Measurements from ENCODE around the gene ZNF10.

Gene ZNF10

DNA sequence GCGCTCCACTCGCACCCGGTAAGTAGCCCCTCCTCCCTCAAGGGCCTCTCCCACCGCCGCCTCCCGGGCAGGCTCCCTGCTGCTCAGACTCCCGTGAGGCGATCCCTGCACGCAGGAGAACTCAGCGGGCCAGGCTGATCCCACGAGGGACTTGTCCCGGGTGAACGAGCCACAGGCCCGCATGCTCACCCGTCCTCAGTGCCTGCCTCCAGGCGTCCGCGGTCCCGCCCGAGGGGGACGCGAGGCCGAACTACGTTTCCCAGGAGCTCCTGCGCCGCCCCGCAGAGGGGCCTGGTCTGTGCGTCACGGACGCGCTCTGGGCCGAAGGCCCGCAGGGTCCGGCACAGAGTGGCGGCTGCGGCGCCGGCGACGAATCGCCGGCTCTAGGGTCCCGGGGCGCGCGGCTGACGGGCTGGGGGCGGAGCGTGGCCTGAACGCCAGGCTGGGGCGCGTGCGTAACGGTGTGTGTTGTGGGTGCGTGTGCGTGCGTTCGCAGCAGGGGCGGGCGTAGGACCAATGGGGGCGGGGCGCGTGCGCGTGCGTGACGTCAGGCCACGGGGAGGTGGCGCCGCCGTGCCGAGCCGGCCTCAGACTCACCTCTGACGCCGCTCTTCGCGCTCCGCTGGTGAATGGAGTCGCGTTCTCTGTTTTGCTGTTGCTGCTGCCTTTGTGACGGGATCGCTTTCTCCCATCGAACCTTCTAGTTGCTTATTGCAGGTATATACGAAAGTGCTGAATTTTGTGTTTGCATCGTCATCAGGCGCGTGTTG is at the start of gene ZNF10, which contains the start of gene ZNF891:
Gene ZNF10, plus strand, starts transcription at position 590 of the 770 bp plus-strand sequence. CDS start 13,866 bp downstream, outside the sequence.
Gene ZNF891, minus strand, starts transcription at position 237 of the 770 bp plus-strand sequence. CDS start 8,356 bp downstream, outside the sequence.
- DNase-seq (ENCODE audit: low spot score) = peak; percentile 97

DNA sequence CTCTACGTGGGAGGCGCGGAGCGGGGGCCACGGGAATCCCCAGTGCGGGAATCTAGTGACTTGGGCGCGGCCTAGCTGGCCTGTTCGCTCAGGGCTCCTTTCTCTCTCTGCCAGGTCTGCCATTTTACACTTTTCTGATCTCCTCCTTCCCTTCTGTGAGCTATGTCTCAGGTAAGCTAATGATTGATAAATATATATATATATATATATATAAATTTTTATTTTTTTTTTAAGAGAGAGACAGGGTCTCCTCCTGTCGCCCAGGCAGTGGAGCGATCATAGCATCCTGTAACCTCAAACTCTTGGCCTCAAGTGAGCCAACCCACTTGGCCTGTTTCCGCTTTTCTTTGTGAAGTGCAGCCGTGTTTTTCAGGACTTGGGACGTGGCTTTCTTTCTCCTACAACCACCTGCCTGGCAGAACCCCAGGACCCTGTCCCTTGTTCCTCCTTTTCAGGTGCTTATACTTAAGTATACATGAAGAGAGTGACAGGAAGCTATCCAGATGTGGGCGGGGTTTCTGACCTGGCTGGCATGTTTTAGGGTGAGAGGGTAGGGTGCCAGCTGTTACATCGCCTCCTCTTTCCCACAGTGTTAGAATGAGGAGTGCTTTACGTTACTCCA is 49.2 kb upstream of the ZNF10 start:
- peak; percentile 70 for DNase-seq (ENCODE audit: low spot score)

DNA sequence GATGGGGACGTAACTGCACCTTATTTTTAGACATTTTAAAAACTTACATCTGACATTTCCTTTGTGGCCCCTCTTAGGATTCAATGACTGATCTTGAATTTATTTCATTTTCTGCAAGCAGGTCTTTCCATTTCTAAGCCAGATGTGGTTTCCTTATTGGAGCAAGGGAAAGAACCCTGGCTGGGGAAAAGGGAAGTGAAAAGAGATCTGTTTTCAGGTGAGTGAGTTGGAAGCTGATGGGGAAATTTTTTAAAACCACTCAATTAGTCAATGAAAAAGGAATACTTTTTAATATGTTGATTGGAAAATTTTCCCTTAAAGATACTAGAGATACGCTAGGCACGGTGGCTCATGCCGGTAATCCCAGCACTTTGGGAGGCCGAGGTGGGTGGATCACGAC is 47.1 kb upstream of the ZNF10 start:
- no peak for DNase-seq (ENCODE audit: low spot score)

DNA sequence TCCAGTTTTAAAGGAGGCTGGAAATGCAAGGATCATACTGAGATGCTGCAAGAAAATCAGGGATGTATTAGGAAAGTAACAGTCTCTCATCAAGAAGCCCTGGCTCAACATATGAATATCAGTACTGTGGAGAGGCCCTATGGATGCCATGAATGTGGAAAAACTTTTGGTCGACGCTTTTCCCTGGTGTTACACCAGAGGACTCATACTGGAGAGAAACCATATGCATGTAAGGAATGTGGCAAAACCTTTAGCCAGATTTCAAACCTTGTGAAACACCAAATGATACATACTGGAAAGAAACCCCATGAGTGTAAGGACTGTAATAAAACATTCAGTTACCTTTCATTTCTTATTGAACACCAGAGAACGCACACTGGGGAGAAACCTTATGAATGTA is 24.8 kb upstream of the ZNF10 start:
- no peak for DNase-seq (ENCODE audit: low spot score)

DNA sequence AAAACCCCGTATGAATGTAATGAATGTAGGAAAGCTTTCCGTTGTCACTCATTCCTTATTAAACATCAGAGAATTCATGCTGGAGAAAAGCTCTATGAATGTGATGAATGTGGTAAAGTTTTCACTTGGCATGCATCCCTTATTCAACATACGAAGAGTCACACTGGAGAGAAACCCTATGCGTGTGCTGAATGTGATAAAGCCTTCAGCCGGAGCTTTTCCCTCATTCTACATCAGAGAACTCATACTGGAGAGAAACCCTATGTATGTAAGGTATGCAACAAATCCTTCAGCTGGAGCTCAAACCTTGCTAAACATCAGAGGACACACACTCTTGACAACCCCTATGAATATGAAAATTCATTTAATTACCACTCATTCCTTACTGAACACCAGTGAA is 24.2 kb upstream of the ZNF10 start:
- DNase-seq (ENCODE audit: low spot score) = no peak

DNA sequence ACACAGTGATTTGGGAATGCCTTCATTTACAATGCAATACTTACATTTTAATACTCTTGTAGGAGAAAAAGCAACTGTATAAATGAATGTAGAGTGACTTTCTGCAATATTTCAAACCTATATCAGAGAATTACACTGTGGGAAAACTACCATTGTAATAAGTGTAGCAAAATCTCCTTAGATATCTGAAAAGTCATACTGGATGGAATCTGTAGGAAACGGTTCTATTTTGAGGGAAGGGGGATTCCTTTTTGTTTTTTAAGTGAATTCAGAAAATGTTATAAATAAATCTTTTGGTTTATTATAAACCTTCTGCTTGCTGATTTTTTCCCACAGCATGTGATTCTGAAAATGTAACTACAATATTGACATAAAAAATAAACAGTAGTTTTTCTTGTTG is 23.3 kb upstream of the ZNF10 start:
- DNase-seq (ENCODE audit: low spot score) = no peak

- no peak for DNase-seq (ENCODE audit: low spot score)
Measured at GRCh38 chr12:133108150-133108549, 22.3 kb upstream of the ZNF10 start.

DNA sequence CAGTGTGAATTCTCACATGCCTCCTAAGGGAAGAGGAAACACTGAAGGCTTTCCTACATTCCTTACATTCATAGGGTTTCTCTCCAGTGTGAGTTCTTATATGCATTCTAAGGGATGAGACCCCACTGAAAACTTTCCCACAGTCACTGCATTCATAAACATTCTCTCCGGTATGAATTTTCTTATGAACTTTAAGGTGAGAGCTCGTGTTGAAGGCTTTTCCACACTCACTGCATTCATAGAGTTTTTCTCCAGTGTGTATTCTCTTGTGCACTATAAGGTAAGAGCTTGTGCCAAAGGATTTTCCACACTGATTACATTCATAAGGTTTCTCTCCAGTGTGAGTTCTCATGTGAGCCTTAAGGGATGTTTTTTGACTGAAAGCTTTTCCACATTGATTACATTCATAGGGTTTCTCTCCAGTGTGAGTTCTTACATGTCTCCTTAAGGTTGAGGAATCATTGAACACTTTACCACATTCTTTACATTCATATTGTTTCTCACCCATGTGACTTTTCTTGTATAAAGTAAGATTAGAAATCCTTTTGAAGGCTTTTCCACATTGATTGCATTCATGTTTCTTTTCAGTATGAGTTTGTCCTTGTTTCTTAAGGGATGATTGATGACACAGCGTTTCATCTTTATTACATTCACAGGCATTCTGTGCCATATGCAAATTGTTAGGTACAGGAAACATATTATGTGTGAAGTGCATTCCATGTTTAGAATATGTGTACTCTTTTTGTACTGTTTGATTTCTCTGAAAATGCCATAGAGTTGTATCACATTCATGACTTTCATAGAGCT is 9.8 kb upstream of the ZNF10 start:
- no peak for DNase-seq (ENCODE audit: low spot score)

DNA sequence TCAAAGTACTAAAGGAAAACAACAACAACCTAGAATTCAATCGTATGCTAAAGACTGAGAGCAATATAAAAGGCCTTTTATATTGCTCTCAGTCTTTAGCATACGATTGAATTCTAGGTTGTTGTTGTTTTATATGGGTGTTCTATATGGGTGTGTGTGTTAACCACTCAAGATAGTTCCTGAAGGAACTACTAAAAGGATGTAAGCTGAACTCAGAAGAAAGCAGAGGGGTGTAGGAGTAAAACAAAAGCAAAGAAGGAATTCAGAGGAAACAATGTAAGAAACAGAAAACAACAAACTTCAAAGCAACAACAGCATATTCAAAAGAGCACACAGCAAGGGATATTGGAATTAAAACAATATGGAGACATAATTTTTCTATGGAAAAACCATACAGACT is 5.8 kb upstream of the ZNF10 start:
- no peak for DNase-seq (ENCODE audit: low spot score)

DNA sequence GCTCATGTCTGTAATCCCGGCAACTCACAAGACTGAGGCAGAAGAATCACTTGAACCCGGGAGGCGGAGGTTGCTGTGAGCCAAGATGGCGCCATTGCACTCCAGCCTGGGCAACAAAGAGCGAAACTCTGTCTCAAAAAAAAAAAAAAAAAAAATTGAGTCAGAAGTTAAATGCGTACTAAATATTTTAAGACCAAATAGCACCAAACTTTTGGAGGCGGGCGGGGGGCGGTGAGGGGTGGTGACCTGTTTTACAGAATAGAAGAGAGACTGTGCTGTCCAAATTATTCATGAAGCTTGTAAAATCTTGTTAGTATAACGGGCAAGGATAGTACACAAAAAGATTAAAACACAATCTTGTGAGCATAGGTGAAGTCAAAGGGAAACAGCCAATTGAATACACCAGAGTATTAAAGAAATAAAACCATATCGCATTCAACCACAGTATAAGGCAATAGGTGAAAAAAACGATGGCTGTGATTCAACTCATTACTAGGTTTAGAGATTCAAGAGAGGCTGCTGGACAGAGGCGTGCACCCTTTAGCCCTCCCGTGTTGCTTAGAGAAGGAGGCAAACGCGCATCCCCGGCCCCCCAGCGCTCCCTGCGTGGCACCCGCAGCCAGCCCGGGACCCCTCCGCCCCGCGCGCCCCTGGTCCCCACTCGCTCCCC is 924 bp upstream of the ZNF10 start:
- peak; percentile 75 for DNase-seq (ENCODE audit: low spot score)

GRCh38 chr12:133130808-133131128 is 341 bp downstream of the ZNF10 start:
- DNase-seq (ENCODE audit: low spot score) = no peak

DNA sequence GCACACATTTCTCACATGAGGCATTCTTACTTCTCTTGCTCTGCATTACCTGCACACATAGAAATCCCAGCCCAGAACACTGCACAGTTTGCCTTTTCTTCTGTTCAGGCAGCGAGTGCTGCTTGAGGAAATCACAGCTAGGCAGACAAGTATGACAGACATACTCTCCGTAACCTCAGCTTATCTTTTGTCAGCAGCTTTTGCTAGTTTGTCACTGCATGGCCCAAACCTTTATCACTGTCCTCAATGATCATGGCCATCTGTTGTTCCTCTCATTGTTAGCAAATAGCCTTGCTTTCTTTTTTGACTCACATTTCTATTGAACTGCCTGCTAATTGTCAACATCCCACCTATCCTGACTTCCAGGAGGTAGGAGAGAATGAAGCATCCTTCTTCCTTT is 5.3 kb downstream of the ZNF10 start:
- DNase-seq (ENCODE audit: low spot score) = no peak

GRCh38 chr12:133145981-133146380 is 15.6 kb downstream of the ZNF10 start:
- no peak for DNase-seq (ENCODE audit: low spot score)

DNA sequence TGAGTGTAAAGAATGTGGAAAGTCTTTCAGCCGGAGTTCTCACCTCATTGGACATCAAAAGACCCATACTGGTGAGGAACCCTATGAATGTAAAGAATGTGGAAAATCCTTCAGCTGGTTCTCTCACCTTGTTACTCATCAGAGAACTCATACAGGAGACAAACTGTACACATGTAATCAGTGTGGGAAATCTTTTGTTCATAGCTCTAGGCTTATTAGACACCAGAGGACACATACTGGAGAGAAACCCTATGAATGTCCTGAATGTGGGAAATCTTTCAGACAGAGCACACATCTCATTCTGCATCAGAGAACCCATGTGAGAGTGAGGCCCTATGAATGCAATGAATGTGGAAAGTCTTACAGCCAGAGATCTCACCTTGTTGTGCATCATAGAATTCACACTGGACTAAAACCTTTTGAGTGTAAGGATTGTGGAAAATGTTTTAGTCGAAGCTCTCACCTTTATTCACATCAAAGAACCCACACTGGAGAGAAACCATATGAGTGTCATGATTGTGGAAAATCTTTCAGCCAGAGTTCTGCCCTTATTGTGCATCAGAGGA is 25.8 kb downstream of the ZNF10 start:
- DNase-seq (ENCODE audit: low spot score) = peak; percentile 30

DNA sequence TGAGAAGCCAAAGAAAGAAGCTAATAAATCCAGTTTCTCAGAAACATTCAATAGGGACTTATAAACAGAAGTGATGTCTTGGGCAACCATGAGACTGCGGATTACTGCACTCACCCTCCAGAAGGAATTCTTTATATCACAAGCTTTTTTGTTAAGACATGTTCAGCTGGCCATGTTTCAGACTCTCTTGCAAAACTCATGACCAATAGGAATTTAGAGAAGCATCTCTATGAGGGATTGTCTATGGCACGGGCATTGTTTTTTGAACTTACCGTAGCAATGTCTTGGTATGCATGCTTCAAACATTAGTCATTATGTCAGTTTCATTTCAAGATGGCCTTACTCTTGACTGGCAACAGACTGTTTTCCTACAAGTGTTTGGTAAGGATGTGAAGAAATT is 35.3 kb downstream of the ZNF10 start:
- peak; percentile 20 for DNase-seq (ENCODE audit: low spot score)

- DNase-seq (ENCODE audit: low spot score) = no peak
Measured at GRCh38 chr12:133172491-133172890, 42.1 kb downstream of the ZNF10 start.

DNA sequence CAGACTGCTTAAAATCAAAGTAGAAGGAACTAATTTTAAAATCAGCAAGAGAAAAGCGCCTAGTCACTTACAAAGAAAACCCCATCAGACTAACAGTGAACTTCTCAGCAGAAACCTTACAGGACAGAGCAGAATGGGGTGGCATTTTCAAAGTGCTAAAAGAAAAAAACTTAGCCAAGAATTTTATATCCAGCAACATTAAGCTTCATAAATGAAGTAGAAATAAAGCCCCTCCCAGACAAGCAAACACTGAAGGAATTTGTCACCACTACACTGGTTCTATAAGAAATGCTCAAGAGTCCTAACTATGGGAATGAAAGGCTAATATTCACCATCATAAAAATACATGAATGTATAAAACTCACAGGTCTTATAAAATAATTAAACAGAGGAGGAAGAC is 44.5 kb downstream of the ZNF10 start:
- no peak for DNase-seq (ENCODE audit: low spot score)

DNA sequence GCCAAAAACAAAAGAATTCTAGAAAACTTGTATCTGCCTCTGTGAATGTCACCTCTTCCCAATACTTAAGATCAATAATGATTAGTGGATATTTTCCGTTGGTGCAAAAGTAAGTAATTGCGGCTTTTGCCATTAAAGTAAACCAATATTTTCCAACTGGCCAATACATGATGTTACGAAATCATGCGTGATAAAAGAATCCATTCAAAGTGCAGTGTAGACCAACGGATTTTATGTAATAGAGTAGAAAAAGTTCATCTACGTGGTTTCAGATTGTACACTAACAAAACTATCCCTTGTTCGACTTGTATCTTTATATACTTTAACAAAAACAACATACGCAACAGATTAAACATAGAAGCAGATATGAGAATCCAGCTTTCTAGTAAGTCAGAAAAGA is 50.2 kb downstream of the ZNF10 start:
- no peak for DNase-seq (ENCODE audit: low spot score)

DNA sequence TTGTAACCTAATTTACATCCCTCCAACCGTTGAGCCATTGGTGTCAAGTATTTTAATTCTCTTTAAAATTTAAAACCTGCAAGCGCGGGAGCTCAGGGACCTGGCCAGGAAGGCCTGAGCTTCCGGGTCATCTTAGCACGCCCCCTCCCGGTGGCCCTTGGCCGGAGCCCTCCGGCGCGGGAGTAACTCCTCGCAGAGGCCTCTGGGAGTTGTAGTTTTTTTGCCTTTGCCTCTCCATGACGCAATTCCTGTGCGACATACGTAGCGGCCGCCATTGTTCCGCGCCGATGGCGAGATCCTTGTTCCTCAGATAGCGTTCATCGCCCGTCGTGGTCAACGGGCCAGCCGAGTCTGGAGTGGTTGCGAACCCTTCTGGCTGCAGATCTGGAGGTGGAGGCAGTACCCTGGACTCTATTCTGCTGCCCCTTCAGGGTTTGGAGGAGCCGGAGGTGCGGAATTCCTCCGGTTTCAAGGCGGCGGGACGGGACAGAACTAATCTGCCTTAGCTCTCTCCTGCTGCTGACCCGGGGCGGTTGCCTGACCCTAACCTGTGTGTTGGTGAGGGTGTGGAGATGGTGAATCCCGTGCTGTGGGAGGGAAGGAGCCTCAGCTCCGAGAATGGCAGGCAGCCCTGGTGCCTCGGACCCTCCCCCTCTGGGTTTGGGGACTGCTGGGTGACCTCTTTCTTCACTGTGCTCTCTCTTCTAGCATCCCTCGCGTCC is 51.0 kb downstream of the ZNF10 start, which contains the start of gene ZNF268:
Gene ZNF268, plus strand, starts transcription at position 258 of the 722 bp plus-strand sequence. CDS start 503 bp downstream, outside the sequence.
- peak; percentile 96 for DNase-seq (ENCODE audit: low spot score)

DNA sequence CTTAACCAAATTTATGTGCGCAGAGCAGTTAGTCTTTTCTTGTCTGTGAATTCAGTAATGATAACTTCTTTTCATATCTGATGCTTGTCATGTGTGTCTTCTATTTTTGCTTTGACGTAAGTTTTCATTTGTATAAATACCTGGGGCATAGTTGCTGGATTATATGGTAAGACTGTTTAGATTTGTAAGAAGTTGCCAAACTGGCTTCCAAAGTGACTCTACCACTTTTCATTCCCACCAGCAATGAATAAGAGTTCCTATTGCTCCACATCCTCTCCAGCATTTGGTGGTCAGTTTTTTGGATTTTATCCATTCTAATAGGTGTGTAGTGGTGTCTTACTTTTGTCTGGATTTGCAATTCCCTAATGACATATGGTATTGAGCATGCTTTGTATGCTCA is 59.7 kb downstream of the ZNF10 start:
- no peak for DNase-seq (ENCODE audit: low spot score)

GRCh38 chr12:133192847-133193246 is 62.4 kb downstream of the ZNF10 start:
- DNase-seq (ENCODE audit: low spot score) = no peak

All from RKO (cell line).